Naive thymus-derived CD4-positive, alpha-beta T cell (primary cell): Measurements from ENCODE around the gene CLEC18C. TPM values are rescaled to one million over a fixed set of nuclear protein-coding genes. Genes with fewer than 3 reads are reported as not detected.
"Not testable (repeated sequence)": the region's sequence is repeated elsewhere in the genome, so short reads cannot be mapped to it uniquely, and the experiment has no call there.

ENCODE experiments used
- ATAC-seq: fragments of 150-1000 bp; cut with Tn5 transposase; 2 replicates; pipeline ENCODE4 v1.10.0; 2021; ENCODE audit warnings: mild to moderate bottlenecking, moderate library complexity
- CTCF ChIA-PET: fragments of 350-600 bp; sonication (Branson Sonifier 250); formaldehyde crosslinking; loops from one replicate; lab custom pipeline; 2021; ENCODE audit warnings: antibody characterized with exemption; lab: Charles Lee
- POLR2A ChIA-PET: fragments of 350-600 bp; sonication (Branson Sonifier 250); formaldehyde crosslinking; loops from one replicate; lab custom pipeline; 2021; ENCODE audit warnings: antibody characterized with exemption, inconsistent platforms; lab: Charles Lee
- DNase-seq, 9 donors: peaks; one replicate each; pipeline versions ENCODE4 v3.0.0 to v3.0.0-alpha.2; 2020 to 2022; ENCODE audit warnings: mixed read lengths in 1 of 9
- H3K27ac ChIP-seq: one replicate; pipeline ENCODE4 v1.7.0; 2013; ENCODE audit warnings: mild to moderate bottlenecking, low read depth, low read length, moderate library complexity
- H3K27me3 ChIP-seq, 2 donors: one replicate each; pipeline ENCODE4 v1.7.0; 2013; ENCODE audit warnings: low read length in 2 of 2, mild to moderate bottlenecking in 2 of 2, moderate library complexity in 2 of 2; ENCODE audit not compliant: control insufficient read depth in 2 of 2, insufficient read depth in 2 of 2
- H3K36me3 ChIP-seq, 3 experiments: 1 replicate in 2 of 3; 2 replicates in 1 of 3; pipeline ENCODE4 v1.7.0; 2013; ENCODE audit warnings: low read length in 3 of 3, mild to moderate bottlenecking in 3 of 3, moderate library complexity in 1 of 3; ENCODE audit not compliant: insufficient read depth in 3 of 3, control insufficient read depth in 2 of 3
- H3K4me1 ChIP-seq, 2 donors: one replicate each; pipeline ENCODE4 v1.7.0; 2013; ENCODE audit warnings: low read length in 2 of 2, mild to moderate bottlenecking in 2 of 2, moderate library complexity in 1 of 2; ENCODE audit not compliant: control insufficient read depth in 2 of 2, insufficient read depth in 2 of 2
- H3K4me3 ChIP-seq: 2 replicates; pipeline ENCODE4 v1.7.0; 2013; ENCODE audit warnings: mild to moderate bottlenecking, low read length
- H3K9me3 ChIP-seq, 3 experiments: 1 replicate in 2 of 3; 2 replicates in 1 of 3; pipeline ENCODE4 v1.7.0; 2013; ENCODE audit warnings: low read length in 3 of 3; ENCODE audit not compliant: control insufficient read depth in 2 of 3
- H3K27ac Mint-ChIP-seq, 9 donors: one replicate each; pipeline ENCODE4 v1.8.0; 2020 to 2022; ENCODE audit warnings: mixed read lengths in 9 of 9, mild to moderate bottlenecking in 8 of 9, moderate library complexity in 5 of 9, inconsistent platforms in 2 of 9
- H3K27me3 Mint-ChIP-seq, 5 donors: one replicate each; pipeline ENCODE4 v1.8.0; 2021 to 2022; ENCODE audit warnings: mixed read lengths in 5 of 5, mild to moderate bottlenecking in 1 of 5
- H3K36me3 Mint-ChIP-seq, 5 donors: one replicate each; pipeline ENCODE4 v1.8.0; 2020 to 2022; ENCODE audit warnings: mixed read lengths in 5 of 5, mild to moderate bottlenecking in 3 of 5, inconsistent platforms in 1 of 5
- H3K4me1 Mint-ChIP-seq, 7 donors: one replicate each; pipeline ENCODE4 v1.8.0; 2020 to 2022; ENCODE audit warnings: mixed read lengths in 7 of 7, mild to moderate bottlenecking in 3 of 7, inconsistent platforms in 1 of 7
- H3K4me3 Mint-ChIP-seq, 10 donors: one replicate each; pipeline ENCODE4 v1.8.0; 2020 to 2022; ENCODE audit warnings: mild to moderate bottlenecking in 10 of 10, mixed read lengths in 10 of 10, moderate library complexity in 6 of 10, inconsistent platforms in 2 of 10
- H3K9me3 Mint-ChIP-seq, 11 donors: one replicate each; pipeline ENCODE4 v1.8.0; 2020 to 2022; ENCODE audit warnings: mixed read lengths in 11 of 11, mild to moderate bottlenecking in 4 of 11, inconsistent platforms in 1 of 11, moderate library complexity in 1 of 11
- intact Hi-C, 2 donors: fragments of 100-400 bp; cut with micrococcal nuclease; formaldehyde crosslinking; loops; one replicate each; pipeline ENCODE4 v1.15.1; 2023
- polyA plus RNA-seq, 2 donors: library from polyadenylated mRNA; unstranded; fragments of 300-500 nt; fragmentation: Illumina TruSeq; gene quantifications; one replicate each; pipeline ENCODE4 v1.2.3, GENCODE V29; 2021
- total RNA-seq, 6 experiments: library from RNA in 5 of 6; stranded (reverse) in 5 of 6; gene quantifications; 1 replicate in 5 of 6; 2 replicates in 1 of 6; pipeline ENCODE4 v1.2.3 and lab custom pipeline; 2021 to 2026

Gene CLEC18C
- total and polyA plus RNA-seq, 7 experiments from 2014 or later, result 0.89 to 2.0 (median 1.2) TPM; not detected in 3

DNA sequence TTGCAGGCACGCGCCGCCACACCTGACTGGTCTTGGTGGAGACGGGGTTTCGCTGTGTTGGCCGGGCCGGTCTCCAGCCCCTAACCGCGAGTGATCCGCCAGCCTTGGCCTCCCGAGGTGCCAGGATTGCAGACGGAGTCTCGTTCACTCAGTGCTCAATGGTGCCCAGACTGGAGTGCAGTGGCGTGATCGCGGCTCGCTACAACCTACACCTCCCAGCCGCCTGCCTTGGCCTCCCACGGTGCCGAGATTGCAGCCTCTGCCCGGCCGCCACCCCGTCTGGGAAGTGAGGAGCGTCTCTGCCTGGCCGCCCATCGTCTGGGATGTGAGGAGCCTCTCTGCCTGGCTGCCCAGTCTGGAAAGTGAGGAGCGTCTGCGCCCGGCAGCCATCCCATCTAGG is 30.4 kb downstream of the CLEC18C start:
- DNase-seq, H3K36me3 ChIP-seq, CTCF ChIA-PET, H3K27ac Mint-ChIP-seq, H3K4me1 Mint-ChIP-seq, ATAC-seq, H3K4me1 ChIP-seq, H3K27me3 ChIP-seq, H3K27ac ChIP-seq, POLR2A ChIA-PET, H3K4me3 Mint-ChIP-seq, H3K9me3 ChIP-seq, intact Hi-C loops, H3K9me3 Mint-ChIP-seq, H3K27me3 Mint-ChIP-seq, H3K4me3 ChIP-seq: not testable (repeated sequence)
- H3K36me3 Mint-ChIP-seq, result peaks cover 0 to 24% (median 8%) of the 10 kb centered on the region in 5 donors

GRCh38 chr16:70204668-70205405 is 31.2 kb downstream of the CLEC18C start:
- H3K27ac Mint-ChIP-seq, H3K9me3 ChIP-seq, DNase-seq, H3K27me3 Mint-ChIP-seq, intact Hi-C loops, ATAC-seq, H3K4me1 Mint-ChIP-seq, H3K36me3 ChIP-seq, H3K4me3 Mint-ChIP-seq, H3K4me3 ChIP-seq, H3K27ac ChIP-seq, H3K27me3 ChIP-seq, CTCF ChIA-PET, H3K9me3 Mint-ChIP-seq, POLR2A ChIA-PET, H3K4me1 ChIP-seq: not testable (repeated sequence)
- peaks cover 4 to 29% (median 13%) of the 10 kb centered on the region in 5 donors for H3K36me3 Mint-ChIP-seq

DNA sequence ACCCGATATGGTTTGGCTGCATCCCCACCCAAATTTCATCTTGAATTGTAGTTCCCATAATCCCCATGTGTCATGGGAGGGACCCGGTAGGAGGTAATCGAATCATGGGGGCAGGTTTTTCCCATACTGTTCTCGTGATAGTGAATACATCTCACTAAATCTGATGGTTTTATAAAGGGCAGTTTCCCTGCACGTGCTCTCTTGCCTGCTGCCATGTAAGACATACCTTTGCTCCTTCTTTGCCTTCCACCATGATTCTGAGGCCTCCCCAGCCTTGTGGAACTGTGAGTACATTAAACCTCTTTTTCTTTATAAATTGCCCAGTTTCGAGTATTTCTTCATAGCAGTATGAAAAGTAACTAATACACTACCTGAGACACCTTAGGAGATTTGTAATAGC is 32.8 kb downstream of the CLEC18C start:
- H3K4me3 ChIP-seq, H3K27me3 Mint-ChIP-seq, H3K27ac ChIP-seq, intact Hi-C loops, H3K9me3 ChIP-seq, POLR2A ChIA-PET, H3K9me3 Mint-ChIP-seq, H3K36me3 ChIP-seq, H3K27ac Mint-ChIP-seq, CTCF ChIA-PET, H3K4me1 ChIP-seq, H3K27me3 ChIP-seq, H3K4me1 Mint-ChIP-seq, DNase-seq, H3K4me3 Mint-ChIP-seq, ATAC-seq: not testable (repeated sequence)
- H3K36me3 Mint-ChIP-seq, result peaks cover 5 to 34% (median 14%) of the 10 kb centered on the region in 5 donors

GRCh38 chr16:70218586-70218985 is 45.0 kb downstream of the CLEC18C start:
- H3K27me3 ChIP-seq, H3K27ac ChIP-seq, H3K4me3 Mint-ChIP-seq, intact Hi-C loops, ATAC-seq, H3K9me3 Mint-ChIP-seq, H3K9me3 ChIP-seq, H3K4me1 ChIP-seq, H3K36me3 ChIP-seq, POLR2A ChIA-PET, H3K4me3 ChIP-seq, CTCF ChIA-PET, H3K27me3 Mint-ChIP-seq, DNase-seq, H3K27ac Mint-ChIP-seq: not testable (repeated sequence)
- Mint-ChIP-seq H3K4me1 (peaks cover 0 to 11% (median 2%) of the 10 kb centered on the region in 7 donors), H3K36me3 (peaks cover under 1 to 32% (median 4%) of the 10 kb centered on the region in 5 donors)

DNA sequence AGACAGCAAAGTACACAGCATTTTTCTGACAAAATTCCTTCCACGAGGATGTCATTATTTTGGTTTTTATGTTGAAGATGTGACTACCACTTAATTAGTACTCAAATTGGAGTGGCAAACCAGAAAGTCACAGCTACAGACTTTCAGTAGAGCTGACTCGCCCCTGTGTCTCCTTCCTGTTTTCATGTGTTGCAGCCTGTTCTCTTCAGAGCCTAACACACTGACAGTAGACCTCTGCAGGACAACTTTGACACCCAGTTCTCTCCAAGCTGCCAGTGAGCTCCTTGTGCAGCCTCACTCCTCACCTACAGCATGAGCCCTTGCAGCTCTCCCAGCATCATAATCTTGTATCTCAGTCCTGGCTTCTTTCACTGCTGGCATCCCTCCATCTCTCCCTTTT is 49.0 kb downstream of the CLEC18C start:
- H3K9me3 Mint-ChIP-seq, H3K4me3 ChIP-seq, ATAC-seq, H3K27ac ChIP-seq, H3K27me3 Mint-ChIP-seq, CTCF ChIA-PET, H3K4me1 ChIP-seq, intact Hi-C loops, DNase-seq, H3K4me3 Mint-ChIP-seq, H3K27me3 ChIP-seq, H3K36me3 ChIP-seq, H3K9me3 ChIP-seq, POLR2A ChIA-PET: not testable (repeated sequence)
- Mint-ChIP-seq H3K36me3 (peaks cover 0 to 26% (median 4%) of the 10 kb centered on the region in 5 donors), H3K4me1 (peaks cover 0 to 16% (median 5%) of the 10 kb centered on the region in 7 donors), H3K27ac (peak overlapping the region in 3 of 9 donors; percentile 59 to 62 (median 62))

DNA sequence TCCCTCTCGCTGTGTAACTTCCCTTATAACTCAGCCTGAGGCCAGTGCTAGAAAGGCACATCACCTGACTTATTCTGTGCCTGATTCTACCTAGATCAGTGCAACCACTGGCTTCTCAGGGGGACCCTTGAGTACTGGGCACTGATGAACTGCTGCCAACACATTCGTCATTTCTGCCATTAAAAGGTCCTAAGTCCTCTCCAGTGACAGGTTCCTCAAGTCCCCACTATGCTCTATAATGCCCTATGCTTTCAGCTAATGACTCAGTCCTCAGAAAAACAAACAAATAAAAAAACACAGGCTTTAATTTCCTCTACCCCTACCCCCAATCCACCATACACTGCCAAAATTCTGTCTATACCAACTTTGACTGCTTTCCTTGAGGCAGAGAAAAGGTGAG is 49.6 kb downstream of the CLEC18C start:
- intact Hi-C loops, H3K36me3 ChIP-seq, H3K9me3 Mint-ChIP-seq, POLR2A ChIA-PET, H3K4me3 ChIP-seq, H3K4me3 Mint-ChIP-seq, H3K9me3 ChIP-seq, H3K4me1 ChIP-seq, H3K27me3 Mint-ChIP-seq, ATAC-seq, H3K27me3 ChIP-seq, DNase-seq, CTCF ChIA-PET, H3K27ac ChIP-seq: not testable (repeated sequence)
- Mint-ChIP-seq H3K27ac (peak overlapping the region in 4 of 9 donors; percentile 7 to 76 (median 62)), H3K36me3 (peaks cover 0 to 24% (median 4%) of the 10 kb centered on the region in 5 donors), H3K4me1 (peaks cover 0 to 16% (median 5%) of the 10 kb centered on the region in 7 donors)

- H3K27me3 ChIP-seq, H3K4me3 Mint-ChIP-seq, H3K27me3 Mint-ChIP-seq, H3K4me1 ChIP-seq, H3K27ac ChIP-seq, ATAC-seq, DNase-seq, H3K36me3 ChIP-seq, H3K9me3 ChIP-seq, H3K4me3 ChIP-seq, CTCF ChIA-PET, intact Hi-C loops, H3K9me3 Mint-ChIP-seq, POLR2A ChIA-PET: not testable (repeated sequence)
- Mint-ChIP-seq H3K36me3 (peaks cover 0 to 23% (median 4%) of the 10 kb centered on the region in 5 donors), H3K27ac (peak overlapping the region in 5 of 9 donors; percentile 9 to 74 (median 48)), H3K4me1 (peaks cover 0 to 16% (median 5%) of the 10 kb centered on the region in 7 donors)
Observed at GRCh38 chr16:70223971-70224513, 50.5 kb downstream of the CLEC18C start.
